ENCODE data around the gene SLC30A3. TPM values are rescaled to one million over a fixed set of nuclear protein-coding genes. Genes with fewer than 3 reads are reported as not detected.
A peak's percentile ranks its signal among the peaks of the same experiment; 100 is the strongest.

SLC30A3 gene
- total and polyA plus RNA-seq, 2 of the 13 experiments (the other 11 are each of a cell fraction or from before 2014, with no cell fraction given), result 0.38 to 0.79 TPM

GRCh38 chr2:27217173-27218121 is 45.4 kb downstream of the SLC30A3 start, which contains the start of gene CAD (continued):
- TF ChIP-seq ATF3 (CRISPR knock-in tag; IDR thresholded peaks at IDR 0.05) (no peak), LBX2 (CRISPR knock-in tag; IDR thresholded peaks at IDR 0.05; ENCODE audit: borderline replicate concordance) (0 out of 2 replicates have a peak, but pooled peaks have one; percentile 32), FOXM1 (CRISPR knock-in tag; IDR thresholded peaks at IDR 0.05) (no peak), ZFP36L1 (CRISPR knock-in tag; IDR thresholded peaks at IDR 0.05) (no peak), RFX5 (IDR thresholded peaks at IDR 0.05; ENCODE audit: low read depth, low read length) (no peak)
- TF ChIP-seq, protein P1, sequence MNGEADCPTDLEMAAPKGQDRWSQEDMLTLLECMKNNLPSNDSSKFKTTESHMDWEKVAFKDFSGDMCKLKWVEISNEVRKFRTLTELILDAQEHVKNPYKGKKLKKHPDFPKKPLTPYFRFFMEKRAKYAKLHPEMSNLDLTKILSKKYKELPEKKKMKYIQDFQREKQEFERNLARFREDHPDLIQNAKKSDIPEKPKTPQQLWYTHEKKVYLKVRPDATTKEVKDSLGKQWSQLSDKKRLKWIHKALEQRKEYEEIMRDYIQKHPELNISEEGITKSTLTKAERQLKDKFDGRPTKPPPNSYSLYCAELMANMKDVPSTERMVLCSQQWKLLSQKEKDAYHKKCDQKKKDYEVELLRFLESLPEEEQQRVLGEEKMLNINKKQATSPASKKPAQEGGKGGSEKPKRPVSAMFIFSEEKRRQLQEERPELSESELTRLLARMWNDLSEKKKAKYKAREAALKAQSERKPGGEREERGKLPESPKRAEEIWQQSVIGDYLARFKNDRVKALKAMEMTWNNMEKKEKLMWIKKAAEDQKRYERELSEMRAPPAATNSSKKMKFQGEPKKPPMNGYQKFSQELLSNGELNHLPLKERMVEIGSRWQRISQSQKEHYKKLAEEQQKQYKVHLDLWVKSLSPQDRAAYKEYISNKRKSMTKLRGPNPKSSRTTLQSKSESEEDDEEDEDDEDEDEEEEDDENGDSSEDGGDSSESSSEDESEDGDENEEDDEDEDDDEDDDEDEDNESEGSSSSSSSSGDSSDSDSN (CRISPR knock-in tag; IDR thresholded peaks at IDR 0.05), result peak; percentile 67
- TF ChIP-seq, protein P2, sequence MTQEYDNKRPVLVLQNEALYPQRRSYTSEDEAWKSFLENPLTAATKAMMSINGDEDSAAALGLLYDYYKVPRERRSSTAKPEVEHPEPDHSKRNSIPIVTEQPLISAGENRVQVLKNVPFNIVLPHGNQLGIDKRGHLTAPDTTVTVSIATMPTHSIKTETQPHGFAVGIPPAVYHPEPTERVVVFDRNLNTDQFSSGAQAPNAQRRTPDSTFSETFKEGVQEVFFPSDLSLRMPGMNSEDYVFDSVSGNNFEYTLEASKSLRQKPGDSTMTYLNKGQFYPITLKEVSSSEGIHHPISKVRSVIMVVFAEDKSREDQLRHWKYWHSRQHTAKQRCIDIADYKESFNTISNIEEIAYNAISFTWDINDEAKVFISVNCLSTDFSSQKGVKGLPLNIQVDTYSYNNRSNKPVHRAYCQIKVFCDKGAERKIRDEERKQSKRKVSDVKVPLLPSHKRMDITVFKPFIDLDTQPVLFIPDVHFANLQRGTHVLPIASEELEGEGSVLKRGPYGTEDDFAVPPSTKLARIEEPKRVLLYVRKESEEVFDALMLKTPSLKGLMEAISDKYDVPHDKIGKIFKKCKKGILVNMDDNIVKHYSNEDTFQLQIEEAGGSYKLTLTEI (CRISPR knock-in tag; conservative IDR thresholded peaks at IDR 0.05), result no peak
- TF ChIP-seq, protein P3, sequence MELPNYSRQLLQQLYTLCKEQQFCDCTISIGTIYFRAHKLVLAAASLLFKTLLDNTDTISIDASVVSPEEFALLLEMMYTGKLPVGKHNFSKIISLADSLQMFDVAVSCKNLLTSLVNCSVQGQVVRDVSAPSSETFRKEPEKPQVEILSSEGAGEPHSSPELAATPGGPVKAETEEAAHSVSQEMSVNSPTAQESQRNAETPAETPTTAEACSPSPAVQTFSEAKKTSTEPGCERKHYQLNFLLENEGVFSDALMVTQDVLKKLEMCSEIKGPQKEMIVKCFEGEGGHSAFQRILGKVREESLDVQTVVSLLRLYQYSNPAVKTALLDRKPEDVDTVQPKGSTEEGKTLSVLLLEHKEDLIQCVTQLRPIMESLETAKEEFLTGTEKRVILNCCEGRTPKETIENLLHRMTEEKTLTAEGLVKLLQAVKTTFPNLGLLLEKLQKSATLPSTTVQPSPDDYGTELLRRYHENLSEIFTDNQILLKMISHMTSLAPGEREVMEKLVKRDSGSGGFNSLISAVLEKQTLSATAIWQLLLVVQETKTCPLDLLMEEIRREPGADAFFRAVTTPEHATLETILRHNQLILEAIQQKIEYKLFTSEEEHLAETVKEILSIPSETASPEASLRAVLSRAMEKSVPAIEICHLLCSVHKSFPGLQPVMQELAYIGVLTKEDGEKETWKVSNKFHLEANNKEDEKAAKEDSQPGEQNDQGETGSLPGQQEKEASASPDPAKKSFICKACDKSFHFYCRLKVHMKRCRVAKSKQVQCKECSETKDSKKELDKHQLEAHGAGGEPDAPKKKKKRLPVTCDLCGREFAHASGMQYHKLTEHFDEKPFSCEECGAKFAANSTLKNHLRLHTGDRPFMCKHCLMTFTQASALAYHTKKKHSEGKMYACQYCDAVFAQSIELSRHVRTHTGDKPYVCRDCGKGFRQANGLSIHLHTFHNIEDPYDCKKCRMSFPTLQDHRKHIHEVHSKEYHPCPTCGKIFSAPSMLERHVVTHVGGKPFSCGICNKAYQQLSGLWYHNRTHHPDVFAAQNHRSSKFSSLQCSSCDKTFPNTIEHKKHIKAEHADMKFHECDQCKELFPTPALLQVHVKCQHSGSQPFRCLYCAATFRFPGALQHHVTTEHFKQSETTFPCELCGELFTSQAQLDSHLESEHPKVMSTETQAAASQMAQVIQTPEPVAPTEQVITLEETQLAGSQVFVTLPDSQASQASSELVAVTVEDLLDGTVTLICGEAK (IDR thresholded peaks at IDR 0.05), result no peak
- TF ChIP-seq, protein P3 (CRISPR knock-in tag; IDR thresholded peaks at IDR 0.05), result peak; percentile 29; the same call in 1 of the 2 replicates
